ES-I3 (cell line): ENCODE results near the gene TRIP13.
"Not testable (repeated sequence)": the region's sequence is repeated elsewhere in the genome, so short reads cannot be mapped to it uniquely, and the experiment has no call there.

Source experiments
- H3K36me3 ChIP-seq: 2 replicates; pipeline ENCODE4 v1.6.1; 2013; ENCODE audit warnings: mild to moderate bottlenecking, low read length, control low read depth, moderate library complexity; ENCODE audit not compliant: insufficient read depth
- H3K4me1 ChIP-seq: 2 replicates; pipeline ENCODE4 v1.6.1; 2013; ENCODE audit warnings: mild to moderate bottlenecking, control low read depth, low read length; ENCODE audit not compliant: insufficient read depth
- H3K9ac ChIP-seq: 2 replicates; pipeline ENCODE4 v1.6.1; 2013; ENCODE audit warnings: low read depth, mild to moderate bottlenecking, low read length, moderate library complexity
- H3K9me3 ChIP-seq: 2 replicates; pipeline ENCODE4 v1.6.1; 2013; ENCODE audit warnings: mild to moderate bottlenecking, low read length, moderate library complexity; ENCODE audit not compliant: control insufficient read depth, insufficient read depth

Gene TRIP13

GRCh38 chr5:851553-851952 is 41.1 kb upstream of the TRIP13 start:
- Histone ChIP-seq H3K36me3 (no peaks in the 10 kb centered on the region), H3K9ac (no peak overlapping the region), H3K9me3 (no peaks in the 10 kb centered on the region), H3K4me1 (no peaks in the 10 kb centered on the region; the same call in 1 of the 2 replicates)

DNA sequence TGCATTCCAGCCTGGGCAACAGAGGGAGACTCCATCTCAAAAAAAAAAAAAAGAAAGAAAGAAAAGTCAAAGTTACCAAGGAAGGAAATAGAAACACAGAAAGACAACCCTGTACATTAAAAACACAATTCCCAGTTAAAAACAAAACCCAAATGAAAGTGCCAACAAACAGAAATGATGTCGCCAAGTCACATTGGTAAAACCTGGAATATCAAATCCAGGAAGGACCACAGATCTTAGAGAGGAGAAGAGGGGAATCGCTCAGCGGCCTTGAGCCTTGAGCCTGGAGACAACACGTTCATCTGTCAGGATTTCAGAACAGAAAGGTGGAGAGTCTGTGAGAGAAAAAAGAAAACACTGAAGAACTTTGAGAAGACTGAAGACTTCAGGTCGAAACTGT is 40.7 kb upstream of the TRIP13 start:
- Histone ChIP-seq H3K4me1 (no peaks in the 10 kb centered on the region; the same call in 1 of the 2 replicates), H3K9ac (no peak overlapping the region), H3K9me3 (no peaks in the 10 kb centered on the region), H3K36me3 (no peaks in the 10 kb centered on the region)

- no peaks in the 10 kb centered on the region; the same call in 1 of the 2 replicates for H3K4me1 ChIP-seq
- H3K9ac ChIP-seq, result no peak overlapping the region
- H3K9me3 ChIP-seq, result no peaks in the 10 kb centered on the region
- H3K36me3 ChIP-seq, result no peaks in the 10 kb centered on the region
These were observed 40.0 kb upstream of the TRIP13 start for GRCh38 chr5:852431-853401.

DNA sequence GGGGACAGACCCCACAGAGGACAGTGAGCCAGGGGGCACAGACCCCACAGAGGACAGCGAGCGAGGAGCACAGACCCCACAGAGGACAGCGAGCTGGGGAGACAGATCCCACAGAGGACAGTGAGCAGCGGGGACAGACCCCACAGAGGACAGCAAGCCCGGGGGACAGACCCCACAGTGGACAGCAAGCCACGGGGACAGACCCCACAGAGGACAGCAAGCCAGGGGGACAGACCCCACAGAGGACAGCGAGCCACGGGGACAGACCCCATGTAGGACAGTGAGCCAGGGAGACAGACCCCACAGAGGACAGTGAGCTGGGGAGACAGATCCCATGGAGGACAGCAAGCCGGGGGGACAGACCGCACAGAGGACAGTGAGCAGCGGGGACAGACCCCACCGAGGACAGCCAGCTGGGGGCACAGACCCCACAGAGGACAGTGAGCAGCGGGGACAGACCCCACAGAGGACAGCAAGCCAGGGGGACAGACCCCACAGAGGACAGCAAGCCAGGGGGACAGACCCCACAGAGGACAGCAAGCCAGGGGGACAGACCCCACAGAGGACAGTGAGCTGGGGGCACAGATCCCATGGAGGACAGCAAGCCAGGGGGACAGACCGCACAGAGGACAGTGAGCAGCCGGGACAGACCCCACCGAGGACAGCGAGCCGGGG is 39.1 kb upstream of the TRIP13 start:
- H3K9me3 ChIP-seq, H3K9ac ChIP-seq, H3K36me3 ChIP-seq, H3K4me1 ChIP-seq: not testable (repeated sequence)

DNA sequence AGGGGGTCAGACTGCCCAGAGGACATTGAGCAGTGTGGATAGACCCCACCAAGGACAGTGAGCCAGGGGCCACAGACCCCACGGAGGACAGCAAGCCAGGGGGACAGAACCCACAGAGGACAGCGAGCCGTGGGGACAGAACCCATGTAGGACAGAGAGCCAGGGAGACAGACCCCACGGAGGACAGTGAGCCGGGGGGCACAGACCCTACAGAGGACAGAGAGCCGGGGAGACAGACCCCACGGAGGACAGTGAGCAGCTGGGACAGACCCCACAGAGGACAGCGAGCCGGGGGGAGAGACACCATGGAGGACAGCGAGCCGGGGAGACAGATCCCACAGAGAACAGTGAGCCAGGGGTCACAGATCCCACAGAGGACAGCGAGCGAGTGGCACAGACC is 38.5 kb upstream of the TRIP13 start:
- H3K9me3 ChIP-seq, result no peaks in the 10 kb centered on the region
- no peak overlapping the region for H3K9ac ChIP-seq
- no peaks in the 10 kb centered on the region for H3K36me3 ChIP-seq
- no peaks in the 10 kb centered on the region; the same call in 1 of the 2 replicates for H3K4me1 ChIP-seq

- Histone ChIP-seq H3K9me3 (no peaks in the 10 kb centered on the region), H3K36me3 (no peaks in the 10 kb centered on the region), H3K4me1 (no peaks in the 10 kb centered on the region; the same call in 1 of the 2 replicates), H3K9ac (no peak overlapping the region)
These were observed 37.5 kb upstream of the TRIP13 start for GRCh38 chr5:854966-855743.

DNA sequence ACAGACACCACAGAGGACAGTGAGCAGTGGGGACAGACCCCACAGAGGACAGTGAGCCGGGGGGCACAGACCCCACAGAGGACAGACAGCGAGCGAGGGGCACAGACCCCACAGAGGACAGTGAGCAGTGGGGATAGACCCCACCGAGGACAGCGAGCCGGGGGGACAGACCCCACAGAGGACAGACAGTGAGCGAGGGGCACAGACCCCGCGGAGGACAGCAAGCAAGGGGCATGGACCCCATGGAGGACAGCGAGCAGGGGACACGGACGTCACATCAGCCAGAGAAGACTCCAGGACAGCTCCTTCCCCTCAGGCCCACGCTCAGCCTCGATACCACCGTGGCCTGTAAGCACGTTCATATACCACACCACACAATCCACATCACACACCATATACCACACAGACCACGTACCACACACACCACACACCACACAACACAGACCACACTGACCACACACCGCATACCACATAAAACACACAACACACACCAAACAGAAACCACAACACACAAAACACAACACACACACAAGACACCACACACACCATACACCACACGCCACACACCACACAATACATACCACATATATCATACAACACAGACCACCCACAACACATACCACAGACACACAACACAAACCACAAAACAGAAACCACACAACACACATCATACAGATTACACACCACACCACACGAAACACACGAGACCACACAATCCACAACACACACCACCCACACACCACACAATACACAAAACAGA is 36.7 kb upstream of the TRIP13 start:
- Histone ChIP-seq H3K9ac (no peak overlapping the region), H3K9me3 (no peaks in the 10 kb centered on the region), H3K36me3 (no peaks in the 10 kb centered on the region), H3K4me1 (no peaks in the 10 kb centered on the region; the same call in 1 of the 2 replicates)

DNA sequence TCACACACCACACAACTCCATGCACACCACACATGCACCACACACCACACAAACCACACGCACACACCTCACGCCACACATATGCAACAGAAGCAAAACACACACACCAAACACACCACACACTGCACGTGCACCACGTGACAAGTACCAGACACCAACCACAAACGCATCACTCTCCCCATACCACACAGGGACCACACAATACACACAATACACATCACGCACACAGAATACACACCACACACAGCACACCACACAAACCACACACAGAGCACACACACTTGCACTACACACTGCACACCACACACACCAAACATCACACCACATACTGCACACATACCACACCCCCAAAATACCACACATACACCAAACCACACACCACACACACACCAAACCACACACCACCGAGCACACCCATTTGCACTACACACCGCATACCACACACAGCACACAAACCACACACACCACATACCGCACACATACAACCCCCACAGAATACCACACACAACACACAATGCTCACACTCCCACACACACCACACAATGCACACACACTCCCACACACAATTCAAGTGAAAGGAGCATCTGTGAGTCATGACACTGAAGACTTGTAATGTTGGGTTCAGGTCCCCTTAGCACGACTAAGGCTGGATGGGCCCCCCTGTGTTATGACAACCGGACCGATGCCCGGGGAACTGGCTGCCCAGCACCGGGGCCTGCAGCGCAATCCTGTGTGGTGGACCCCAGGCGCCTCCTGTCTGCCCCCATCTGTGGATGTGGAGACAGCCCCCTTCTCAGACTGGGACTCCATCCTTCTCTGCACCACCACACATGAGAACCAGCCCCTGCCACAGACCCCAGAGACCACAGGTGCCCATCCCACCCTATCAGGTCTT is 35.9 kb upstream of the TRIP13 start:
- Histone ChIP-seq H3K4me1 (no peaks in the 10 kb centered on the region; the same call in 1 of the 2 replicates), H3K9ac (no peak overlapping the region), H3K9me3 (no peaks in the 10 kb centered on the region), H3K36me3 (no peaks in the 10 kb centered on the region)

DNA sequence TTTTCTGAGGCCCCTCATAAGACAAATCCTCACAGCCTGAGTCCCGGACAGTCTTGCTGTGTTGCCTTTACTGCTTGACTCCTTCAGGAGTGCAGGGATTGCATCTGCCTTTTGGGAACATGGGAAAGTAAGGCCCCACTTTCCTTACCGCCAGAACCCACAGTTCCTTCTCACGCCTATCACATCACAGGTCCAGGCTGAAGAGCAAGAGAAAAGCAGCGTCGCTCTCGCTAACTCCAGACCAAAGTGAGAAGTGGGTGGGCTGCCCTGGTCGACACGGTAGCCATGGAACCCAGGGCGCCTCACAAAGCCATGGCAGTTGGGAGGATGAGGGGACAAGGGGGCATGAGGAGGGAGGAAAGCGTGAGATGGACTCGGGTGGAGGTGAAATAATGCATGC is 34.0 kb upstream of the TRIP13 start:
- Histone ChIP-seq H3K4me1 (no peaks in the 10 kb centered on the region; the same call in 1 of the 2 replicates), H3K36me3 (peaks cover 3% of the 10 kb centered on the region; the same call in 1 of the 2 replicates)

GRCh38 chr5:859391-859790 is 33.3 kb upstream of the TRIP13 start:
- Histone ChIP-seq H3K9ac (no peak overlapping the region), H3K9me3 (no peaks in the 10 kb centered on the region), H3K4me1 (no peaks in the 10 kb centered on the region; the same call in 1 of the 2 replicates), H3K36me3 (peaks cover 3% of the 10 kb centered on the region; the same call in 1 of the 2 replicates)

More for the DNA sequence above, 34.0 kb upstream of the TRIP13 start:
- no peak overlapping the region for H3K9ac ChIP-seq
- H3K9me3 ChIP-seq, result no peaks in the 10 kb centered on the region

- Histone ChIP-seq H3K9ac (no peak overlapping the region), H3K9me3 (no peaks in the 10 kb centered on the region), H3K36me3 (peaks cover 3% of the 10 kb centered on the region; the same call in 1 of the 2 replicates), H3K4me1 (no peaks in the 10 kb centered on the region; the same call in 1 of the 2 replicates)
These were observed 32.8 kb upstream of the TRIP13 start for GRCh38 chr5:859798-860296.

GRCh38 chr5:860506-861150 is 32.1 kb upstream of the TRIP13 start:
- no peaks in the 10 kb centered on the region for H3K9me3 ChIP-seq
- H3K4me1 ChIP-seq, result no peaks in the 10 kb centered on the region; the same call in 1 of the 2 replicates
- peaks cover 11% of the 10 kb centered on the region for H3K36me3 ChIP-seq
- no peak overlapping the region for H3K9ac ChIP-seq
